ENCODE results near the gene PPP4R4. TPM values are rescaled to one million over a fixed set of nuclear protein-coding genes. Genes with fewer than 3 reads are reported as not detected.

The PPP4R4 gene
- total RNA-seq, 4 donors from 2014 or later: 0.08 to 1.7 (median 0.48) TPM

- no peak for DNase-seq
- no peak overlapping the region for H3K4me3 ChIP-seq
- no peaks in the 10 kb centered on the region for H3K9me3 ChIP-seq
- peaks cover 0 to 77% (median 0%) of the 10 kb centered on the region in 4 donors for H3K27me3 ChIP-seq
- no peak overlapping the region for H3K27ac ChIP-seq
- no peaks in the 10 kb centered on the region for H3K36me3 ChIP-seq
- intact Hi-C loops (cut with DNase I): no loop called here
- 40% methylated on average over 1 of the region's 8 CpGs; no CpG with 5 or more reads in 1 of the 2 donors for WGBS, 2 donors
- TF ChIP-seq POLR2A (IDR thresholded peaks at IDR 0.05): no peak
- no peak for TF ChIP-seq CTCF (IDR thresholded peaks at IDR 0.05)
- peaks cover 0 to 21% (median 3%) of the 10 kb centered on the region in 3 donors for H3K4me1 ChIP-seq
Observed at GRCh38 chr14:94290197-94290596, 116.1 kb downstream of the PPP4R4 start.

GRCh38 chr14:94291159-94291905 is 117.2 kb downstream of the PPP4R4 start:
- Histone ChIP-seq H3K27ac (no peak overlapping the region), H3K4me1 (peaks cover 0 to 21% (median 3%) of the 10 kb centered on the region in 3 donors), H3K4me3 (no peak overlapping the region), H3K27me3 (peaks cover 0 to 85% (median 0%) of the 10 kb centered on the region in 4 donors), H3K36me3 (no peaks in the 10 kb centered on the region), H3K9me3 (no peaks in the 10 kb centered on the region)
- TF ChIP-seq POLR2A (IDR thresholded peaks at IDR 0.05) (no peak), CTCF (IDR thresholded peaks at IDR 0.05) (no peak)
- DNase-seq: no peak
- intact Hi-C loops (cut with DNase I): no loop called here
- WGBS, 2 donors: 85 to 88% methylated on average over 5 to 7 of the region's 13 CpGs

GRCh38 chr14:94291906-94292525 is 117.9 kb downstream of the PPP4R4 start:
- peaks cover 0 to 21% (median 3%) of the 10 kb centered on the region in 3 donors for H3K4me1 ChIP-seq
- intact Hi-C loops (cut with DNase I): no loop called here
- peaks cover 0 to 82% (median 0%) of the 10 kb centered on the region in 4 donors for H3K27me3 ChIP-seq
- no peaks in the 10 kb centered on the region for H3K9me3 ChIP-seq
- WGBS, 2 donors: 78 to 84% methylated on average over 13 to 14 of the region's 15 CpGs
- H3K4me3 ChIP-seq: no peak overlapping the region
- TF ChIP-seq CTCF (IDR thresholded peaks at IDR 0.05): no peak
- TF ChIP-seq POLR2A (IDR thresholded peaks at IDR 0.05): no peak
- H3K36me3 ChIP-seq: no peaks in the 10 kb centered on the region
- DNase-seq: no peak
- no peak overlapping the region for H3K27ac ChIP-seq

GRCh38 chr14:94292526-94292871 is 118.4 kb downstream of the PPP4R4 start:
- Histone ChIP-seq H3K9me3 (no peaks in the 10 kb centered on the region), H3K36me3 (no peaks in the 10 kb centered on the region), H3K4me1 (peaks cover 0 to 21% (median 3%) of the 10 kb centered on the region in 3 donors), H3K27ac (no peak overlapping the region), H3K27me3 (peaks cover 0 to 77% (median 0%) of the 10 kb centered on the region in 4 donors), H3K4me3 (no peak overlapping the region)
- intact Hi-C loops (cut with DNase I): no loop called here
- no peak for DNase-seq
- WGBS, 2 donors: 90 to 97% methylated on average over 2 to 3 of the region's 3 CpGs
- TF ChIP-seq CTCF (IDR thresholded peaks at IDR 0.05) (no peak), POLR2A (IDR thresholded peaks at IDR 0.05) (no peak)

GRCh38 chr14:94292872-94293577 is 118.9 kb downstream of the PPP4R4 start, which contains the start of gene SERPINA10:
Gene SERPINA10, minus strand, starts transcription at chr14:94293268. Its CDS starts 2,675 bp downstream, at chr14:94290593.
- H3K4me1 ChIP-seq: peaks cover 0 to 21% (median 3%) of the 10 kb centered on the region in 3 donors
- WGBS, 2 donors: 76 to 78% methylated on average over 7 to 8 of the region's 10 CpGs
- H3K27ac ChIP-seq: no peak within 1 kb of the TSS
- peaks cover 0 to 76% (median 0%) of the 10 kb centered on the region in 4 donors for H3K27me3 ChIP-seq
- H3K36me3 ChIP-seq: no peaks in the 10 kb centered on the region
- no peak within 1 kb of the TSS for H3K4me3 ChIP-seq
- intact Hi-C loops (cut with DNase I): no loop called here
- DNase-seq: no peak
- TF ChIP-seq CTCF (IDR thresholded peaks at IDR 0.05) (no peak), POLR2A (IDR thresholded peaks at IDR 0.05) (no peak)
- H3K9me3 ChIP-seq: no peaks in the 10 kb centered on the region
